Endodermal cell (in vitro differentiated cells): ENCODE measurements around the gene RAC2. TPM values are rescaled to one million over a fixed set of nuclear protein-coding genes. Genes with fewer than 3 reads are reported as not detected.

Experiments used
- DNase-seq: peaks from one replicate; pipeline ENCODE4 v3.0.0-alpha.2; 2017
- H3K27ac ChIP-seq: 2 replicates; pipeline ENCODE4 v1.5.1; 2013; ENCODE audit warnings: mild to moderate bottlenecking, low read depth, low read length, moderate library complexity
- H3K27me3 ChIP-seq: 2 replicates; pipeline ENCODE4 v1.6.1; 2013; ENCODE audit warnings: mild to moderate bottlenecking, low read length, moderate library complexity; ENCODE audit not compliant: insufficient read depth, control insufficient read depth, poor library complexity, severe bottlenecking
- H3K36me3 ChIP-seq: 2 replicates; pipeline ENCODE4 v1.7.0; 2013; ENCODE audit warnings: mild to moderate bottlenecking, low read length, moderate library complexity; ENCODE audit not compliant: control insufficient read depth, insufficient read depth
- H3K4me1 ChIP-seq: one replicate; pipeline ENCODE4 v1.7.0; 2013; ENCODE audit warnings: low read length; ENCODE audit not compliant: control insufficient read depth, insufficient read depth
- H3K4me3 ChIP-seq: 2 replicates; pipeline ENCODE4 v1.5.1; 2013; ENCODE audit warnings: mild to moderate bottlenecking, low read length, moderate library complexity
- H3K9ac ChIP-seq: 2 replicates; pipeline ENCODE4 v1.6.1; 2013; ENCODE audit warnings: mild to moderate bottlenecking, low read length, moderate library complexity; ENCODE audit not compliant: poor library complexity, severe bottlenecking; ENCODE audit errors: extremely low read depth
- H3K9me3 ChIP-seq: 2 replicates; pipeline ENCODE4 v1.6.1; 2013; ENCODE audit warnings: mild to moderate bottlenecking, low read length, moderate library complexity; ENCODE audit not compliant: control insufficient read depth
- H3K27ac Mint-ChIP-seq: 2 replicates; pipeline ENCODE4 v1.8.0; 2020; ENCODE audit warnings: mixed read lengths
- H3K27me3 Mint-ChIP-seq: 2 replicates; pipeline ENCODE4 v1.8.0; 2021; ENCODE audit warnings: mild to moderate bottlenecking, mixed read lengths; ENCODE audit not compliant: insufficient read depth
- H3K36me3 Mint-ChIP-seq: 2 replicates; pipeline ENCODE4 v1.8.0; 2020; ENCODE audit warnings: low read depth, mixed read lengths
- H3K4me1 Mint-ChIP-seq: 2 replicates; pipeline ENCODE4 v1.8.0; 2020; ENCODE audit warnings: mixed read lengths
- H3K4me3 Mint-ChIP-seq: 2 replicates; pipeline ENCODE4 v1.8.0; 2020; ENCODE audit warnings: mild to moderate bottlenecking, moderate library complexity, mixed read lengths
- H3K9me3 Mint-ChIP-seq: 2 replicates; pipeline ENCODE4 v1.8.0; 2020; ENCODE audit warnings: mild to moderate bottlenecking, mixed read lengths
- CTCF ChIP-seq: fragments of 200-600 bp; sonication (generic); conservative IDR thresholded peaks from 2 replicates; pipeline ENCODE4 v1.5.0; 2021; ENCODE audit warnings: antibody characterized with exemption, mild to moderate bottlenecking
- WGBS, 2 experiments: methylation state at CpG; one replicate each; pipeline versions ENCODE4 v1.1.5 to v1.1.7; 2013; ENCODE audit warnings: missing lambda C conversion rate in 2 of 2, mixed read lengths in 1 of 2; ENCODE audit not compliant: insufficient coverage in 1 of 2, insufficient read length in 1 of 2; 5-methylcytosine and 5-hydroxymethylcytosine counted together
- total RNA-seq, 2 donors: library from RNA; stranded (reverse); fragmentation: NEBNext Ultra II Directional in 1 of 2; extraction: Animal tissue kit (Norgen Biotek cat#: 25700) in 1 of 2; gene quantifications; 2 replicates in 1 of 2; 3 replicates in 1 of 2; pipeline ENCODE4 v1.2.1, GENCODE V29; 2021

RAC2 gene
- total RNA-seq, 2 donors from 2014 or later = 4.5 to 5.6 TPM

- Histone ChIP-seq H3K9ac (no peak overlapping the region), H3K9me3 (no peaks in the 10 kb centered on the region), H3K36me3 (no peaks in the 10 kb centered on the region), H3K4me1 (peaks cover 5% of the 10 kb centered on the region), H3K27me3 (no peaks in the 10 kb centered on the region), H3K4me3 (no peak overlapping the region), H3K27ac (no peak overlapping the region)
- TF ChIP-seq CTCF = no peak
- Mint-ChIP-seq H3K27ac (no peak overlapping the region), H3K9me3 (no peaks in the 10 kb centered on the region), H3K4me3 (no peak overlapping the region), H3K36me3 (no peaks in the 10 kb centered on the region), H3K27me3 (no peaks in the 10 kb centered on the region), H3K4me1 (peaks cover 16% of the 10 kb centered on the region)
- WGBS, 2 experiments = 88 to 90% methylated on average over 8 to 11 of the region's 11 CpGs
- DNase-seq = peak; percentile 41
These were observed 3.7 kb downstream of the RAC2 start for GRCh38 chr22:37240240-37240940.

GRCh38 chr22:37239336-37240239 lies 4.5 kb downstream of the RAC2 start:
- no peak overlapping the region for H3K4me3 ChIP-seq
- 86 to 98% methylated on average over 7 to 10 of the region's 10 CpGs for WGBS, 2 experiments
- no peak overlapping the region for H3K4me3 Mint-ChIP-seq
- no peaks in the 10 kb centered on the region for H3K27me3 Mint-ChIP-seq
- no peaks in the 10 kb centered on the region for H3K27me3 ChIP-seq
- H3K9ac ChIP-seq = no peak overlapping the region
- peaks cover 14% of the 10 kb centered on the region for H3K4me1 Mint-ChIP-seq
- H3K36me3 ChIP-seq = no peaks in the 10 kb centered on the region
- H3K27ac ChIP-seq = no peak overlapping the region
- H3K27ac Mint-ChIP-seq = no peak overlapping the region
- no peaks in the 10 kb centered on the region for H3K9me3 ChIP-seq
- TF ChIP-seq CTCF = peak; percentile 32
- H3K36me3 Mint-ChIP-seq = no peaks in the 10 kb centered on the region
- DNase-seq = peak; percentile 51
- peaks cover 5% of the 10 kb centered on the region for H3K4me1 ChIP-seq
- H3K9me3 Mint-ChIP-seq = no peaks in the 10 kb centered on the region

GRCh38 chr22:37237371-37238268 lies 6.4 kb downstream of the RAC2 start:
- no peaks in the 10 kb centered on the region for H3K27me3 Mint-ChIP-seq
- H3K4me3 Mint-ChIP-seq = no peak overlapping the region
- Histone ChIP-seq H3K9me3 (no peaks in the 10 kb centered on the region), H3K9ac (no peak overlapping the region), H3K4me3 (no peak overlapping the region), H3K36me3 (no peaks in the 10 kb centered on the region), H3K4me1 (peaks cover 4% of the 10 kb centered on the region), H3K27me3 (no peaks in the 10 kb centered on the region), H3K27ac (no peak overlapping the region)
- no peak for TF ChIP-seq CTCF
- H3K4me1 Mint-ChIP-seq = peaks cover 11% of the 10 kb centered on the region
- no peak overlapping the region for H3K27ac Mint-ChIP-seq
- 88 to 95% methylated on average over 9 to 20 of the region's 20 CpGs for WGBS, 2 experiments
- no peaks in the 10 kb centered on the region for H3K36me3 Mint-ChIP-seq
- no peaks in the 10 kb centered on the region for H3K9me3 Mint-ChIP-seq
- DNase-seq = peak; percentile 70
